Astrocyte of the cerebellum (primary cell): ENCODE results near the gene IPO5.

Source experiments
- DNase-seq: peaks from one replicate; pipeline ENCODE4 v3.0.0-alpha.2; 2011; ENCODE audit warnings: low read depth
- H3K4me3 ChIP-seq: 2 replicates; pipeline ENCODE4 v1.5.1; 2011; ENCODE audit warnings: mild to moderate bottlenecking, low read depth, low read length, moderate library complexity
- CTCF ChIP-seq: IDR thresholded peaks from 2 replicates; pipeline ENCODE4 v1.5.1; 2012; ENCODE audit warnings: low read length, low read depth, moderate library complexity, mild to moderate bottlenecking; ENCODE audit errors: missing control alignments
- in situ Hi-C: cut with HindIII; loops from 2 replicates; pipeline ENCODE4 v1.10.0; 2017; ENCODE audit warnings: low sequenced_read_pairs

The IPO5 gene

DNA sequence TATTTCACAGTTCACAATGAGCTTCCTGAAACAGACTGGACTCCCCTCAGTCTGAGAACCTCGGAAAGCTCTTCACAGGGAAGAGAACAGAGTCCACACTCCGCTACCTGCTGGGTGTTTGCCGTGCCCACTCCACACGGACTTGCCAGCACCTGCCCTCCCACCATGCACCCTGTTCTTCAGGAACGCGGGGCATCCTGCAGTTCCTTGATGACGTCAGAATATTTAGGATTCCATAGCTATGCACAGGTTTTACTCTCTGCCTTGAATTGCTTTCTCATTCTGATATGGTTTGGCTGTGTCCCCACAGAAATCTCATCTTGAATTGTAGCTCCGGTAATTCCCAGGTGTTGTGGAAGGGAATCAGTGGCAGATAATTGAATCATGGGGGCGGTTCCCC, 115.0 kb downstream of the IPO5 start:
- TF ChIP-seq CTCF: no peak
- no peak for DNase-seq
- in situ Hi-C loops: no loop called here
- H3K4me3 ChIP-seq: no peak overlapping the region

GRCh38 chr13:98069985-98070384, 116.5 kb downstream of the IPO5 start:
- no peak for TF ChIP-seq CTCF
- H3K4me3 ChIP-seq: no peak overlapping the region
- in situ Hi-C loops: no loop called here
- DNase-seq: no peak

GRCh38 chr13:98071316-98071715, 117.8 kb downstream of the IPO5 start:
- in situ Hi-C loops: no loop called here
- TF ChIP-seq CTCF: no peak
- DNase-seq: no peak
- no peak overlapping the region for H3K4me3 ChIP-seq

- no peak for DNase-seq
- H3K4me3 ChIP-seq: no peak overlapping the region
- TF ChIP-seq CTCF: no peak
- in situ Hi-C loops: no loop called here
Observed at GRCh38 chr13:98072476-98072875, 119.0 kb downstream of the IPO5 start.
